K562 (cell line): ENCODE results near the gene KTN1. TPM values are rescaled to one million over a fixed set of nuclear protein-coding genes. Genes with fewer than 3 reads are reported as not detected.

Experiments used
- ATAC-seq: fragments of 200-7000 bp; cut with Tn5 transposase; 3 replicates; pipeline ENCODE4 v1.9.1; 2020; ENCODE audit warnings: moderate library complexity
- BruUV-seq: library from RNA; stranded (reverse); fragments of 400-500 nt; replicated peaks from 2 replicates; lab custom pipeline; 2021; lab: Mats Ljungman, UMichigan
- CTCF ChIA-PET: fragments of 300-600 bp; formaldehyde crosslinking; extraction: SDS; loops from one replicate; lab custom pipeline; 2021; ENCODE audit warnings: low intra/inter-chr PET ratio; lab: Yijun Ruan, JAX
- POLR2A ChIA-PET: fragments of 300-600, 350-650 bp; sonication (Branson Sonifier 250); formaldehyde crosslinking; extraction: SDS; loops from one replicate; lab custom pipeline; 2021; ENCODE audit warnings: antibody characterized with exemption, inconsistent platforms; lab: Yijun Ruan, JAX
- DNase-seq, 4 experiments: peaks; one replicate each; pipeline versions ENCODE4 v3.0.0 to v3.0.0-alpha.2; 2011 to 2018; ENCODE audit warnings: low spot score in 3 of 4, mixed read lengths in 3 of 4; ENCODE audit errors: extremely low read depth in 1 of 4
- FAIRE-seq: peaks from 2 replicates; lab custom pipeline; 2011; peaks lifted over from hg19 to GRCh38; lab: Jason Lieb, UNC
- H2AFZ ChIP-seq: 2 replicates; pipeline ENCODE4 v1.6.0; 2011; ENCODE audit warnings: low read depth, low read length, control low read depth, inconsistent platforms
- H3K27ac ChIP-seq: fragments of 200-600 bp; 3 replicates; pipeline ENCODE4 v1.8.0; 2011; ENCODE audit warnings: low read depth, mild to moderate bottlenecking, control low read depth, inconsistent platforms, low read length, moderate library complexity, mixed read lengths; ENCODE audit errors: extremely low read depth
- H3K27me3 ChIP-seq, 2 experiments: fragments of 300-600 bp in 1 of 2; 2 replicates in 1 of 2; 3 replicates in 1 of 2; pipeline versions ENCODE4 v1.6.0 to v1.8.0; 2011; ENCODE audit warnings: inconsistent platforms in 2 of 2, low read length in 2 of 2, mild to moderate bottlenecking in 1 of 2, mixed read lengths in 1 of 2, moderate library complexity in 1 of 2; ENCODE audit not compliant: control insufficient read depth in 2 of 2, insufficient read depth in 2 of 2
- H3K36me3 ChIP-seq: fragments of 300-600 bp; 3 replicates; pipeline ENCODE4 v1.8.0; 2011; ENCODE audit warnings: mild to moderate bottlenecking, low read length, inconsistent platforms; ENCODE audit not compliant: control insufficient read depth, insufficient read depth
- H3K4me1 ChIP-seq, 2 experiments: fragments of 200-600 bp in 1 of 2; replicated peaks in 1 of 2; 2 replicates in 1 of 2; 3 replicates in 1 of 2; pipeline versions ENCODE4 v1.5.1 to v1.8.0; 2011; ENCODE audit warnings: inconsistent platforms in 2 of 2, low read length in 2 of 2, mild to moderate bottlenecking in 1 of 2, mixed read lengths in 1 of 2, moderate library complexity in 1 of 2; ENCODE audit not compliant: control insufficient read depth in 2 of 2, insufficient read depth in 2 of 2
- H3K4me2 ChIP-seq: 2 replicates; pipeline ENCODE4 v1.6.1; 2011; ENCODE audit warnings: low read length, control low read depth, inconsistent platforms, mixed read lengths; ENCODE audit not compliant: insufficient read depth
- H3K4me3 ChIP-seq: fragments of 200-600 bp; sonication (generic), shearing (Covaris generic); 2 replicates; pipeline ENCODE4 v1.5.1; 2016; ENCODE audit warnings: control low read depth, inconsistent platforms
- H3K79me2 ChIP-seq: fragments of 200-600 bp; 3 replicates; pipeline ENCODE4 v1.8.0; 2011; ENCODE audit warnings: low read length, inconsistent platforms; ENCODE audit not compliant: control insufficient read depth, insufficient read depth
- H3K9ac ChIP-seq, 2 experiments: 2 replicates each; pipeline versions ENCODE4 v1.6.0 to v1.6.1; 2011; ENCODE audit warnings: low read depth in 2 of 2, low read length in 2 of 2, control low read depth in 1 of 2, inconsistent platforms in 1 of 2, mild to moderate bottlenecking in 1 of 2, mixed read lengths in 1 of 2; ENCODE audit not compliant: insufficient read depth in 1 of 2
- H3K9me1 ChIP-seq: one replicate; pipeline ENCODE4 v1.6.0; 2011; ENCODE audit warnings: inconsistent platforms, mild to moderate bottlenecking, low read length, moderate library complexity; ENCODE audit not compliant: control insufficient read depth, insufficient read depth
- H3K9me3 ChIP-seq: replicated peaks from 2 replicates; pipeline ENCODE4 v1.5.1; 2011; ENCODE audit warnings: low read depth, low read length, inconsistent platforms; ENCODE audit not compliant: control insufficient read depth, insufficient read depth
- H4K20me1 ChIP-seq: replicated peaks from 2 replicates; pipeline ENCODE4 v1.6.1; 2011; ENCODE audit warnings: low read length, inconsistent platforms, mixed read lengths; ENCODE audit not compliant: control insufficient read depth, insufficient read depth
- FOS ChIP-seq: IDR thresholded peaks from 3 replicates; pipeline ENCODE4 v1.6.1; 2011; ENCODE audit not compliant: insufficient read length; ENCODE audit errors: extremely low read depth
- PREB ChIP-seq: sonication (generic); formaldehyde crosslinking; IDR thresholded peaks from 2 replicates; pipeline ENCODE4 v1.8.1; 2023; ENCODE audit warnings: mild to moderate bottlenecking, missing genetic modification reagents
- RBM15 ChIP-seq: fragments of 200-400 bp; formaldehyde crosslinking; IDR thresholded peaks from 2 replicates; pipeline ENCODE4 v1.6.1; 2018; ENCODE audit warnings: mild to moderate bottlenecking, low read length, moderate library complexity; ENCODE audit not compliant: insufficient read depth
- TAF7 ChIP-seq: fragments of 450-650 bp; IDR thresholded peaks from 2 replicates; pipeline ENCODE4 v1.6.1; 2016; ENCODE audit warnings: missing genetic modification characterization, missing compliant biosample characterization
- ZMIZ1 ChIP-seq, 2 experiments: fragments of 150-350 bp in 1 of 2; IDR thresholded peaks; 2 replicates each; pipeline ENCODE4 v1.6.1; 2012 to 2016; ENCODE audit warnings: low read depth in 2 of 2, low read length in 2 of 2, mild to moderate bottlenecking in 1 of 2, moderate library complexity in 1 of 2
- ZNF347 ChIP-seq: fragments of 450-650 bp; formaldehyde crosslinking; IDR thresholded peaks from 2 replicates; pipeline ENCODE4 v1.4.0; 2020; ENCODE audit warnings: low read depth, mild to moderate bottlenecking, moderate library complexity
- ZNF668 ChIP-seq: fragments of 250-450 bp; sonication (Bioruptor Pico); IDR thresholded peaks from 2 replicates; pipeline ENCODE4 v1.8.0; 2022; ENCODE audit warnings: mild to moderate bottlenecking, inconsistent platforms
- WGBS: fragments of 100-300 bp; shearing (Covaris generic); methylation state at CpG from one replicate; pipeline ENCODE4 v1.1.6; 2016; ENCODE audit warnings: low coverage, mixed read lengths; ENCODE audit not compliant: insufficient coverage; ENCODE audit errors: missing lambda C conversion rate; 5-methylcytosine and 5-hydroxymethylcytosine counted together
- in situ Hi-C: fragments of 300-500 bp; cut with MboI; formaldehyde crosslinking; loops from 4 replicates; pipeline ENCODE4 v1.15.0; 2018; ENCODE audit warnings: inconsistent platforms, mixed read lengths
- intact Hi-C: fragments of 100-400 bp; cut with micrococcal nuclease; formaldehyde crosslinking; loops from 2 replicates; pipeline ENCODE4 v1.14.2; 2022
- polyA plus RNA-seq, 8 experiments: library from polyadenylated mRNA; depleted of rRNA in 4 of 8; stranded (reverse) in 5 of 8; unstranded in 3 of 8; fragments of >200 nt; fragmentation: Nextera tagmentation in 2 of 8; fragmentation: Illumina TruSeq in 1 of 8; extraction: Ambion mirVana in 2 of 8; extraction: Trizol in 1 of 8; gene quantifications; 2 replicates each; pipeline versions ENCODE4 v1.2.1 to v1.2.3, GENCODE V29; 2011 to 2014; ENCODE audit warnings: inconsistent platforms in 1 of 8, missing spikeins in 1 of 8
- total RNA-seq, 7 experiments: library from RNA; depleted of rRNA in 6 of 7; stranded (reverse); fragments of >200 nt in 6 of 7; fragmentation: Illumina TruSeq in 2 of 7; extraction: Trizol in 2 of 7; gene quantifications; 2 replicates each; pipeline versions ENCODE4 v1.2.1 to v1.2.3, GENCODE V29; 2011 to 2021; ENCODE audit warnings: low replicate concordance in 1 of 7

KTN1 gene
- total and polyA plus RNA-seq, 9 of the 15 experiments (the other 6 are each of a cell fraction or from before 2014, with no cell fraction given) = 34.8 to 120 (median 63.6) TPM

GRCh38 chr14:55535516-55536203, 44.3 kb upstream of the KTN1 start:
- Histone ChIP-seq H3K79me2 (no peaks in the 10 kb centered on the region), H3K36me3 (no peaks in the 10 kb centered on the region), H2AFZ (no peak overlapping the region), H3K4me1 (no peaks in the 10 kb centered on the region), H3K4me2 (no peak overlapping the region), H3K4me3 (no peak overlapping the region), H3K9me3 (no peaks in the 10 kb centered on the region), H3K9ac (no peak overlapping the region), H4K20me1 (no peaks in the 10 kb centered on the region), H3K9me1 (no peaks in the 10 kb centered on the region), H3K27ac (no peak overlapping the region), H3K27me3 (peaks cover 0 to 2% of the 10 kb centered on the region in 2 experiments; a peak in 1 of 5 replicates)
- intact Hi-C loops = no loop called here
- ATAC-seq (no peak), DNase-seq (no peak), FAIRE-seq (no peak)
- in situ Hi-C loops = no loop called here
- no peak for TF ChIP-seq FOS
- no peak for TF ChIP-seq PREB
- TF ChIP-seq TAF7 (tag) = no peak
- no peak for TF ChIP-seq ZMIZ1 (IDR thresholded peaks at IDR 0.05; ENCODE audit: low read depth in 2 of 2, low read length in 2 of 2)
- TF ChIP-seq RBM15 = no peak
- TF ChIP-seq ZNF668 = no peak
- TF ChIP-seq ZNF347 (CRISPR knock-in tag) = no peak
- CTCF ChIA-PET = no interaction called here
- no TSS peak for BruUV-seq
- 0% methylated on average over 2 of the region's 2 CpGs for WGBS
- POLR2A ChIA-PET = interaction anchor here (1.4 kb wide), 1 partner anchor 8 kb away, joined by 3 read pairs; no protein-coding TSS in a partner anchor
